Muscle of arm (tissue), 12 donors: ENCODE data around the gene TCN2. TPM values are rescaled to one million over a fixed set of nuclear protein-coding genes. Genes with fewer than 3 reads are reported as not detected.

Experiments
- polyA plus RNA-seq, 12 donors: library from polyadenylated mRNA; unstranded; fragments of 120-200 nt; gene quantifications; one replicate each; pipeline ENCODE4 v1.2.1, GENCODE V29; 2013; ENCODE audit not compliant: insufficient read length in 12 of 12

TCN2 gene
- polyA plus RNA-seq, 12 donors, result 6.7 to 14.6 (median 10.2) TPM; not detected in 2

Other genes starting within 250 kb of the TCN2 start
- gene RNF215, start 219.8 kb upstream of the TCN2 start, polyA plus RNA-seq, result 100 to 1,000 TPM in 1 of 12 donors, 10 to 100 TPM in 8, 1 to 10 TPM in 3; 5.4 to 297 (median 11.3) TPM
- 1 to 10 TPM in 10 of 12 donors, not detected in 2; 1.1 to 4.3 (median 2.1) TPM for gene SEC14L2, start 210.2 kb upstream of the TCN2 start, polyA plus RNA-seq
- 1 to 10 TPM in 10 of 12 donors, not detected in 2; 3.2 to 6.2 (median 5.0) TPM for gene MTFP1, start 181.4 kb upstream of the TCN2 start, polyA plus RNA-seq
- not detected for gene SEC14L3, start 135.2 kb upstream of the TCN2 start, polyA plus RNA-seq
- under 1 TPM in 10 of 12 donors, not detected in 2; 0.08 to 0.45 (median 0.15) TPM for gene SEC14L4, start 101.5 kb upstream of the TCN2 start, polyA plus RNA-seq
- gene SEC14L6, start 60.4 kb upstream of the TCN2 start, polyA plus RNA-seq, result under 1 TPM in 10 of 12 donors, not detected in 2; 0.12 to 0.51 (median 0.29) TPM
- 10 to 100 TPM in 1 of 12 donors, 1 to 10 TPM in 9, not detected in 2; 3.1 to 11.7 (median 5.2) TPM for gene GAL3ST1, start 32.5 kb upstream of the TCN2 start, polyA plus RNA-seq
- gene PES1, start 15.3 kb upstream of the TCN2 start, polyA plus RNA-seq, result 10 to 100 TPM in 11 of 12 donors, not detected in 1; 40.9 to 58.0 (median 44.8) TPM
- gene SLC35E4, start 28.6 kb downstream of the TCN2 start, polyA plus RNA-seq, result 1 to 10 TPM in 10 of 12 donors, not detected in 2; 1.6 to 4.6 (median 2.1) TPM
- gene DUSP18, start 60.7 kb downstream of the TCN2 start, polyA plus RNA-seq, result 1 to 10 TPM in 10 of 12 donors, not detected in 2; 3.0 to 7.1 (median 4.0) TPM
- gene OSBP2, start 87.7 kb downstream of the TCN2 start, polyA plus RNA-seq, result 10 to 100 TPM in 2 of 12 donors, 1 to 10 TPM in 9, not detected in 1; 4.0 to 26.3 (median 5.6) TPM